Osteoblast (primary cell): ENCODE measurements around the gene FAM83C. TPM values are rescaled to one million over a fixed set of nuclear protein-coding genes. Genes with fewer than 3 reads are reported as not detected.
A peak's percentile ranks its signal among the peaks of the same experiment; 100 is the strongest.

Experiments
- DNase-seq: peaks from one replicate; pipeline ENCODE4 v3.0.0; 2011; ENCODE audit warnings: low spot score, mixed read lengths; ENCODE audit not compliant: insufficient read length; ENCODE audit errors: missing footprints
- H2AFZ ChIP-seq: 2 replicates; pipeline ENCODE4 v1.6.0; 2011; ENCODE audit warnings: mild to moderate bottlenecking, low read length
- H3K27ac ChIP-seq: 2 replicates; pipeline ENCODE4 v1.5.1; 2011; ENCODE audit warnings: mild to moderate bottlenecking, low read depth, low read length, moderate library complexity
- H3K27me3 ChIP-seq: 2 replicates; pipeline ENCODE4 v1.6.0; 2012; ENCODE audit warnings: mild to moderate bottlenecking, control low read depth, inconsistent platforms, low read length, moderate library complexity; ENCODE audit not compliant: insufficient read depth
- H3K36me3 ChIP-seq: 2 replicates; pipeline ENCODE4 v1.5.1; 2011; ENCODE audit warnings: mild to moderate bottlenecking, low read length, control low read depth, moderate library complexity; ENCODE audit not compliant: insufficient read depth
- H3K4me1 ChIP-seq: 2 replicates; pipeline ENCODE4 v1.5.1; 2011; ENCODE audit warnings: mild to moderate bottlenecking, low read length, control low read depth, moderate library complexity; ENCODE audit not compliant: insufficient read depth
- H3K4me2 ChIP-seq: 2 replicates; pipeline ENCODE4 v1.6.0; 2011; ENCODE audit warnings: mild to moderate bottlenecking, low read length; ENCODE audit not compliant: insufficient read depth
- H3K4me3 ChIP-seq: fragments of 200-600 bp; sonication (generic); 3 replicates; pipeline ENCODE4 v1.5.1; 2012; ENCODE audit warnings: mild to moderate bottlenecking, low read length, inconsistent platforms; ENCODE audit not compliant: insufficient read depth
- H3K79me2 ChIP-seq: 2 replicates; pipeline ENCODE4 v1.6.0; 2012; ENCODE audit warnings: mild to moderate bottlenecking, low read length, control low read depth, inconsistent platforms; ENCODE audit not compliant: insufficient read depth
- H3K9me3 ChIP-seq: 2 replicates; pipeline ENCODE4 v1.5.1; 2011; ENCODE audit warnings: low read depth, low read length, control low read depth
- H4K20me1 ChIP-seq: 2 replicates; pipeline ENCODE4 v1.6.0; 2012; ENCODE audit warnings: mild to moderate bottlenecking, low read length, control low read depth; ENCODE audit not compliant: insufficient read depth
- CTCF ChIP-seq: IDR thresholded peaks from 2 replicates; pipeline ENCODE4 v1.5.1; 2011; ENCODE audit warnings: mild to moderate bottlenecking, low read depth, low read length, moderate library complexity; ENCODE audit errors: extremely low read depth
- total RNA-seq: library from RNA; depleted of rRNA; stranded (reverse); fragments of >200 nt; gene quantifications from 2 replicates; pipeline ENCODE4 v1.2.3, GENCODE V29; 2012

The FAM83C gene
- total RNA-seq, 1 donor = not detected

GRCh38 chr20:35271904-35272303 lies 20.3 kb downstream of the FAM83C start:
- H3K36me3 ChIP-seq = peaks cover 40% of the 10 kb centered on the region
- H3K27ac ChIP-seq = peak overlapping the region; percentile 45
- peaks cover 23% of the 10 kb centered on the region for H3K79me2 ChIP-seq

GRCh38 chr20:35271073-35271882 lies 20.9 kb downstream of the FAM83C start:
- H3K27me3 ChIP-seq = no peaks in the 10 kb centered on the region
- H3K27ac ChIP-seq = peak overlapping the region; percentile 9
- H3K4me1 ChIP-seq = peaks cover 15% of the 10 kb centered on the region
- H3K4me2 ChIP-seq = no peak overlapping the region
- peaks cover 7% of the 10 kb centered on the region for H4K20me1 ChIP-seq
- DNase-seq = peak; percentile 80
- no peaks in the 10 kb centered on the region for H3K9me3 ChIP-seq
- H3K36me3 ChIP-seq = peaks cover 35% of the 10 kb centered on the region
- peaks cover 17% of the 10 kb centered on the region for H3K79me2 ChIP-seq
- TF ChIP-seq CTCF = no peak
- H3K4me3 ChIP-seq = no peak overlapping the region
- no peak overlapping the region for H2AFZ ChIP-seq

More at GRCh38 chr20:35271904-35272303, 20.3 kb downstream of the FAM83C start:
- Histone ChIP-seq H2AFZ (no peak overlapping the region), H3K4me1 (peaks cover 22% of the 10 kb centered on the region), H3K27me3 (no peaks in the 10 kb centered on the region), H3K4me2 (no peak overlapping the region), H3K4me3 (no peak overlapping the region), H3K9me3 (no peaks in the 10 kb centered on the region), H4K20me1 (peaks cover 7% of the 10 kb centered on the region)
- no peak for TF ChIP-seq CTCF
- DNase-seq = peak; percentile 96

GRCh38 chr20:35270021-35270902 lies 22.0 kb downstream of the FAM83C start:
- Histone ChIP-seq H3K4me1 (peaks cover 11% of the 10 kb centered on the region), H3K27ac (no peak overlapping the region), H3K4me2 (no peak overlapping the region), H3K9me3 (no peaks in the 10 kb centered on the region), H4K20me1 (peaks cover 5% of the 10 kb centered on the region), H3K79me2 (peaks cover 7% of the 10 kb centered on the region), H3K4me3 (no peak overlapping the region), H3K36me3 (peaks cover 28% of the 10 kb centered on the region), H2AFZ (no peak overlapping the region), H3K27me3 (no peaks in the 10 kb centered on the region)
- TF ChIP-seq CTCF = no peak
- DNase-seq = peak; percentile 80
